Measurements from ENCODE around the gene PEX11A. TPM values are rescaled to one million over a fixed set of nuclear protein-coding genes. Genes with fewer than 3 reads are reported as not detected.
A peak's percentile ranks its signal among the peaks of the same experiment; 100 is the strongest.
"Not testable (repeated sequence)": the region's sequence is repeated elsewhere in the genome, so short reads cannot be mapped to it uniquely, and the experiment has no call there.

Gene PEX11A
- total RNA-seq, 1 donor from 2014 or later, result 34.2 TPM

GRCh38 chr15:89704411-89704810, 13.9 kb upstream of the PEX11A start:
- Histone ChIP-seq H3K27ac (no peak overlapping the region), H3K4me1 (peaks cover 0 to 10% of the 10 kb centered on the region in 2 donors), H3K4me3 (no peak overlapping the region), H3K9me3 (no peaks in the 10 kb centered on the region), H3K27me3 (no peaks in the 10 kb centered on the region), H3K36me3 (no peaks in the 10 kb centered on the region)
- no peak for TF ChIP-seq CTCF (IDR thresholded peaks at IDR 0.05)
- DNase-seq (ENCODE audit: low spot score in 2 of 2), result no peak
- intact Hi-C loops (cut with DNase I), result no loop called here

GRCh38 chr15:89695198-89695597, 4.6 kb upstream of the PEX11A start:
- intact Hi-C loops (cut with DNase I), result no loop called here
- Histone ChIP-seq H3K27me3 (no peaks in the 10 kb centered on the region), H3K27ac (no peak overlapping the region), H3K9me3 (no peaks in the 10 kb centered on the region), H3K4me1 (no peaks in the 10 kb centered on the region), H3K36me3 (no peaks in the 10 kb centered on the region), H3K4me3 (no peak overlapping the region)
- TF ChIP-seq CTCF (IDR thresholded peaks at IDR 0.05), result no peak
- DNase-seq (ENCODE audit: low spot score in 2 of 2), result no peak

- Histone ChIP-seq H3K27ac (no peak overlapping the region), H3K36me3 (no peaks in the 10 kb centered on the region), H3K27me3 (no peaks in the 10 kb centered on the region), H3K4me3 (no peak overlapping the region), H3K9me3 (no peaks in the 10 kb centered on the region), H3K4me1 (no peaks in the 10 kb centered on the region)
- TF ChIP-seq CTCF (IDR thresholded peaks at IDR 0.05), result no peak
- DNase-seq (ENCODE audit: low spot score in 2 of 2), result no peak
- intact Hi-C loops (cut with DNase I), result loop anchor here (5.0 kb wide), 1 partner anchor 46 kb away; no protein-coding TSS in a partner anchor
Measured at GRCh38 chr15:89693696-89694095, 3.1 kb upstream of the PEX11A start.

GRCh38 chr15:89693091-89693490, 2.5 kb upstream of the PEX11A start:
- no peak for TF ChIP-seq CTCF (IDR thresholded peaks at IDR 0.05)
- Histone ChIP-seq H3K36me3 (no peaks in the 10 kb centered on the region), H3K27ac (no peak overlapping the region), H3K9me3 (no peaks in the 10 kb centered on the region), H3K4me3 (no peak overlapping the region), H3K4me1 (no peaks in the 10 kb centered on the region), H3K27me3 (no peaks in the 10 kb centered on the region)
- intact Hi-C loops (cut with DNase I), result loop anchor here (5.0 kb wide), 1 partner anchor 46 kb away; no protein-coding TSS in a partner anchor
- no peak for DNase-seq (ENCODE audit: low spot score in 2 of 2)

GRCh38 chr15:89689930-89690275, 651 bp downstream of the PEX11A start:
- not testable (repeated sequence) for H3K27me3 ChIP-seq; H3K9me3 ChIP-seq; H3K36me3 ChIP-seq; DNase-seq (ENCODE audit: low spot score in 2 of 2)
- peaks cover 0 to 12% of the 10 kb centered on the region in 2 donors for H3K4me1 ChIP-seq
- peak overlapping the region; percentile 77 to 92 for H3K4me3 ChIP-seq
- peak overlapping the region; percentile 42 to 47 for H3K27ac ChIP-seq
- intact Hi-C loops (cut with DNase I), result loop anchor here (5.0 kb wide), 1 partner anchor 43 kb away; no protein-coding TSS in a partner anchor

GRCh38 chr15:89686522-89686921, 4.0 kb downstream of the PEX11A start:
- intact Hi-C loops (cut with DNase I), result no loop called here
- TF ChIP-seq CTCF (IDR thresholded peaks at IDR 0.05), result no peak
- H3K27ac ChIP-seq, result peak overlapping the region; percentile 54 to 64
- H3K9me3 ChIP-seq, result no peaks in the 10 kb centered on the region
- DNase-seq (ENCODE audit: low spot score in 2 of 2), result peak in 1 of 2 donors; percentile 58
- H3K27me3 ChIP-seq, result no peaks in the 10 kb centered on the region
- H3K4me3 ChIP-seq, result no peak overlapping the region
- H3K4me1 ChIP-seq, result peaks cover 0 to 19% of the 10 kb centered on the region in 2 donors
- peaks cover 14 to 18% of the 10 kb centered on the region in 2 donors for H3K36me3 ChIP-seq

Data from ascending aorta (tissue), 2 donors.